ENCODE results near the gene SLC4A1AP.
"Not testable (repeated sequence)": the region's sequence is repeated elsewhere in the genome, so short reads cannot be mapped to it uniquely, and the experiment has no call there.

The SLC4A1AP gene
- total RNA-seq, result 58.0 reads per million, percentile 71 among the genes with 10 or more reads in this experiment

- DNase-seq, result peak; percentile 69
Measured at GRCh38 chr2:27663285-27664153, at the start of gene SLC4A1AP, which contains the start of gene SUPT7L. SLC4A1AP (plus strand) TSS chr2:27663889; CDS start chr2:27663915, 26 bp downstream. SUPT7L (minus strand) TSS chr2:27663614; CDS start chr2:27662192, 1,422 bp downstream.

GRCh38 chr2:27613985-27614384, 49.7 kb upstream of the SLC4A1AP start:
- no peak for DNase-seq

GRCh38 chr2:27615316-27615715, 48.4 kb upstream of the SLC4A1AP start:
- DNase-seq, result no peak

- DNase-seq, result no peak
Measured at GRCh38 chr2:27621524-27621923, 42.2 kb upstream of the SLC4A1AP start.

GRCh38 chr2:27622921-27623384, 40.7 kb upstream of the SLC4A1AP start:
- DNase-seq, result no peak

- DNase-seq, result no peak
Measured at GRCh38 chr2:27624943-27625342, 38.7 kb upstream of the SLC4A1AP start.

- not testable (repeated sequence) for DNase-seq
Measured at GRCh38 chr2:27626323-27626722, 37.4 kb upstream of the SLC4A1AP start.

GRCh38 chr2:27626921-27627320, 36.8 kb upstream of the SLC4A1AP start:
- DNase-seq, result not testable (repeated sequence)

GRCh38 chr2:27627963-27628766, 35.5 kb upstream of the SLC4A1AP start:
- no peak for DNase-seq

- peak; percentile 93 for DNase-seq
Measured at GRCh38 chr2:27628767-27629709, 34.7 kb upstream of the SLC4A1AP start, which contains the start of the genes CCDC121 and GPN1. CCDC121 (minus strand) TSS chr2:27629012; CDS start chr2:27627799, 1,213 bp downstream. GPN1 (plus strand) TSS chr2:27629050; CDS start chr2:27629059, 9 bp downstream.

- not testable (repeated sequence) for DNase-seq
Measured at GRCh38 chr2:27630257-27630656, 33.4 kb upstream of the SLC4A1AP start.

GRCh38 chr2:27634291-27634690, 29.4 kb upstream of the SLC4A1AP start:
- DNase-seq, result no peak

- DNase-seq, result no peak
Measured at GRCh38 chr2:27636766-27637165, 26.9 kb upstream of the SLC4A1AP start.

- DNase-seq, result no peak
Measured at GRCh38 chr2:27638037-27638637, 25.6 kb upstream of the SLC4A1AP start.

- DNase-seq, result no peak
Measured at GRCh38 chr2:27638709-27639108, 25.0 kb upstream of the SLC4A1AP start.

GRCh38 chr2:27640722-27641245, 22.9 kb upstream of the SLC4A1AP start:
- no peak for DNase-seq

GRCh38 chr2:27645197-27645596, 18.5 kb upstream of the SLC4A1AP start:
- no peak for DNase-seq

GRCh38 chr2:27647289-27647688, 16.4 kb upstream of the SLC4A1AP start:
- DNase-seq, result no peak

GRCh38 chr2:27647737-27648136, 16.0 kb upstream of the SLC4A1AP start:
- no peak for DNase-seq

- no peak for DNase-seq
Measured at GRCh38 chr2:27651056-27651455, 12.6 kb upstream of the SLC4A1AP start.

- no peak for DNase-seq
Measured at GRCh38 chr2:27652341-27652740, 11.3 kb upstream of the SLC4A1AP start.
